Chondrocyte (in vitro differentiated cells): Measurements from ENCODE around the gene CIITA. TPM values are rescaled to one million over a fixed set of nuclear protein-coding genes. Genes with fewer than 3 reads are reported as not detected.

Source experiments
- DNase-seq: peaks from one replicate; pipeline ENCODE4 v3.0.0; 2021; ENCODE audit warnings: mixed read lengths, low spot score
- H3K27ac Mint-ChIP-seq: one replicate; pipeline ENCODE4 v1.8.0; 2021; ENCODE audit warnings: mild to moderate bottlenecking, moderate library complexity, mixed read lengths; ENCODE audit not compliant: unreplicated experiment
- H3K27me3 Mint-ChIP-seq: 2 replicates; pipeline ENCODE4 v1.8.0; 2021; ENCODE audit warnings: low read depth, mixed read lengths
- H3K36me3 Mint-ChIP-seq: 2 replicates; pipeline ENCODE4 v1.8.0; 2021; ENCODE audit warnings: low read depth, mixed read lengths
- H3K4me1 Mint-ChIP-seq: 2 replicates; pipeline ENCODE4 v1.8.0; 2021; ENCODE audit warnings: low read depth, mild to moderate bottlenecking, mixed read lengths
- H3K4me3 Mint-ChIP-seq: one replicate; pipeline ENCODE4 v1.8.0; 2021; ENCODE audit warnings: mild to moderate bottlenecking, moderate library complexity, mixed read lengths; ENCODE audit not compliant: unreplicated experiment
- H3K9me3 Mint-ChIP-seq: 2 replicates; pipeline ENCODE4 v1.8.0; 2021; ENCODE audit warnings: low read depth, mixed read lengths
- CTCF ChIP-seq: fragments of 200-600 bp; sonication (generic); IDR thresholded peaks from 2 replicates; pipeline ENCODE4 v1.5.0; 2021; ENCODE audit warnings: antibody characterized with exemption, mild to moderate bottlenecking, moderate library complexity
- total RNA-seq: library from RNA; stranded (reverse); gene quantifications from 3 replicates; pipeline ENCODE4 v1.2.1, GENCODE V29; 2021

CIITA gene
- total RNA-seq, 1 donor from 2014 or later, result not detected

GRCh38 chr16:10902999-10903398 is 26.0 kb downstream of the CIITA start:
- Mint-ChIP-seq H3K27me3 (peaks cover 9% of the 10 kb centered on the region), H3K4me1 (no peaks in the 10 kb centered on the region), H3K36me3 (peaks cover 2% of the 10 kb centered on the region), H3K9me3 (peaks cover 8% of the 10 kb centered on the region), H3K4me3 (no peak overlapping the region), H3K27ac (no peak overlapping the region)
- TF ChIP-seq CTCF, result no peak
- no peak for DNase-seq

GRCh38 chr16:10906482-10906881 is 29.5 kb downstream of the CIITA start:
- H3K36me3 Mint-ChIP-seq, result peaks cover 2% of the 10 kb centered on the region
- peaks cover 7% of the 10 kb centered on the region for H3K27me3 Mint-ChIP-seq
- no peak overlapping the region for H3K27ac Mint-ChIP-seq
- peak; percentile 92 for DNase-seq
- H3K4me1 Mint-ChIP-seq, result no peaks in the 10 kb centered on the region
- peaks cover 8% of the 10 kb centered on the region for H3K9me3 Mint-ChIP-seq
- no peak overlapping the region for H3K4me3 Mint-ChIP-seq
- TF ChIP-seq CTCF, result no peak

- no peak for TF ChIP-seq CTCF
- H3K4me1 Mint-ChIP-seq, result no peaks in the 10 kb centered on the region
- no peak overlapping the region for H3K4me3 Mint-ChIP-seq
- no peak overlapping the region for H3K27ac Mint-ChIP-seq
- H3K27me3 Mint-ChIP-seq, result peaks cover 10% of the 10 kb centered on the region
- H3K36me3 Mint-ChIP-seq, result peaks cover 2% of the 10 kb centered on the region
- DNase-seq, result peak; percentile 86
- peaks cover 8% of the 10 kb centered on the region for H3K9me3 Mint-ChIP-seq
These were observed 30.1 kb downstream of the CIITA start for GRCh38 chr16:10906914-10907756.

GRCh38 chr16:10907757-10908045 is 30.7 kb downstream of the CIITA start:
- TF ChIP-seq CTCF, result no peak
- Mint-ChIP-seq H3K9me3 (peaks cover 6% of the 10 kb centered on the region), H3K4me1 (no peaks in the 10 kb centered on the region), H3K36me3 (peaks cover under 1% of the 10 kb centered on the region), H3K27me3 (peaks cover 12% of the 10 kb centered on the region), H3K4me3 (no peak overlapping the region), H3K27ac (no peak overlapping the region)
- DNase-seq, result peak; percentile 84

- H3K9me3 Mint-ChIP-seq, result no peaks in the 10 kb centered on the region
- no peaks in the 10 kb centered on the region for H3K36me3 Mint-ChIP-seq
- DNase-seq, result no peak
- TF ChIP-seq CTCF, result no peak
- peaks cover 14% of the 10 kb centered on the region for H3K27me3 Mint-ChIP-seq
- no peak overlapping the region for H3K27ac Mint-ChIP-seq
- no peaks in the 10 kb centered on the region for H3K4me1 Mint-ChIP-seq
- no peak overlapping the region for H3K4me3 Mint-ChIP-seq
These were observed 34.3 kb downstream of the CIITA start for GRCh38 chr16:10911267-10911666.
